Activated CD4-positive, alpha-beta T cell treated with anti-CD3 and anti-CD28 coated beads, Interleukin-2, Interleukin-4, amounts not matched to agents 100 ng/mL and 50 ng/mL, durations not matched to agents 16 hours and 8 hours (primary cell): ENCODE data around the gene TBX5.

ENCODE experiments used
- DNase-seq: peaks from one replicate; pipeline ENCODE4 v3.0.0-alpha.2; 2020; ENCODE audit warnings: low spot score

Gene TBX5

DNA sequence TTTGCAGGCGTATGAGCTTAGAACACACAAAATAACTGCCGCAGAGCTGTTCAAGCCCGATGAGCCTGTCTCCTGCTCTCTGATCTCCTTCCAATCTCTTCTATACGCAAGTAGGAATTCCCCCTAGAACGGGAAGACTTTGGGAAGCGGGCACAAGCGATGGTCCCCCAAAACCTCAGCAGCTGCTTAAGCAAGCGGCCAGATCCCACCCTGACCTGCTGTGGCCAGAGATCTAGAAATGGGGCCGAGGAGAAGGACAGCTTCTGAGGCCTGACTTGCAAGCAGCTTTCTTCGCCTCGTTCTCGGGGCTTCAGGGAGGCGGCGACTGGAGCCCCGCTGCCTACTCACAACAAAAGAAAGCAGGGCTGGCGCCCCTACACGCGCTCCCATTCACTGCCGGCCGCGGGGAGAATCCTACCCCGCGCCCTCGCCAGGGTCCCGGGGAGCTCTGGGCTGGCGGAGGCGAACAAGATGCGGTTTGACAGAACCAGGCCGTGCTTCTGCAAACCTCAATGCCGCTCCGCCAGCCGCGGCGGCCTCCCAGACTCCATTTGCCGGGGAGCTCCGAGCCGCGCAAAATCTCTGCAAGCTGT is 922 bp downstream of the TBX5 start:
- no peak for DNase-seq

DNA sequence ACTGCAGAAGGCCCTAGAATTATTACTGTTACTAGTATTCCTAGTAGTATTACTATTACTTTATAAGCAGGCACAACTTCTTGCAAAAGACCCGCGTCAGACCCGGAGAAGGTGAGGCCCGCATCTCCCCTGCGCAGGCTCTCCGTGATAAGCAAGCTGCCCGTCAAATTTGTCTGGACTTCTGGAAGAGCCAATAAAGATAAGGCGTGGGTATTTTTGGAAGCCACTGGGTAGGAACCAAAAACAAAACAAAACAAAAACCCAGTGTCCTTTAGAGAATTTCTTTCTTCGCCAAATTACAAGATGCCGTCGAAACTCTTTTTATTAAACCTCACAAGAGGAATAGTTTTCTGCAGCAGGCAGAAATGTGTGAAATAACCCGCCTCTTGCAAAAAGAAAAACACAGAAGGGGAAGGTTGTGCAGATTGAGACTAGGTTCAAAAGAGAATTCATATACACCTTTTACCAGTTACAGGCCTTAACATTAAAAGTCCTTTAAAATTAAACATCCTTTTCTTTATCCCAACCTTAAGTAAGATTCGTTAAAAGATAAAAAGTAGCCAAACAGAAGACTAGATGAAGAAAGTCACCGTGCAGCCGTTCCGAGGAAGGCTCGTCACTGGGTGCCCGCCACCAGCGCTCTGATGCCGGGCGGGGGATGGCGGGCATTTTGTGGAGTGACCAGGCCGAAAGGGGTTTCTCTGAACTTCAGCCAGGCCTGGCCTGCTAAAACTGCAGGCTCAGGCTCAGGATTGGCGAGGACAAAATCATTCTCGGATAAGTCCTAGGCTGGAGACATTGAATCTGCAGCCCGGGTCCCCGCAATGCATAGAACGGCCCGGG is 1.6 kb downstream of the TBX5 start:
- no peak for DNase-seq

DNA sequence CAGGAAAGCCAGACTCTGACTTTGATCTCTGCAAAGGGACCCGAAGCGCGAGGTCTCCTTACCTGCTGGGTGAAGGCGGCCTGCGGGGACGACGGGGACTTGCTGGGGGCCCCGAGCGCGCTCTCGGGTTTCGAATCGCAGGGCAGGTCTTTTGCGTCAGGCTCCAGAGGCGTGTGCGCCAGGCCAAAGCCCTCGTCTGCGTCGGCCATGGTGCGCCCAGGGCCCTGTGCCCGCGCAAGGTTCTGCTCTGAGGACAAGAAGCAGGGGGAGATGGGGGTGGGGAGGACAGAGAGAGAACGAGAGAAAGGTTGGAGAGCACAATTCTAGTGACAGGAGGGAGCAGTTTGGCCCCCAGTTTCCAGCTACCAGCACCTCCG is 2.3 kb downstream of the TBX5 start:
- no peak for DNase-seq

DNA sequence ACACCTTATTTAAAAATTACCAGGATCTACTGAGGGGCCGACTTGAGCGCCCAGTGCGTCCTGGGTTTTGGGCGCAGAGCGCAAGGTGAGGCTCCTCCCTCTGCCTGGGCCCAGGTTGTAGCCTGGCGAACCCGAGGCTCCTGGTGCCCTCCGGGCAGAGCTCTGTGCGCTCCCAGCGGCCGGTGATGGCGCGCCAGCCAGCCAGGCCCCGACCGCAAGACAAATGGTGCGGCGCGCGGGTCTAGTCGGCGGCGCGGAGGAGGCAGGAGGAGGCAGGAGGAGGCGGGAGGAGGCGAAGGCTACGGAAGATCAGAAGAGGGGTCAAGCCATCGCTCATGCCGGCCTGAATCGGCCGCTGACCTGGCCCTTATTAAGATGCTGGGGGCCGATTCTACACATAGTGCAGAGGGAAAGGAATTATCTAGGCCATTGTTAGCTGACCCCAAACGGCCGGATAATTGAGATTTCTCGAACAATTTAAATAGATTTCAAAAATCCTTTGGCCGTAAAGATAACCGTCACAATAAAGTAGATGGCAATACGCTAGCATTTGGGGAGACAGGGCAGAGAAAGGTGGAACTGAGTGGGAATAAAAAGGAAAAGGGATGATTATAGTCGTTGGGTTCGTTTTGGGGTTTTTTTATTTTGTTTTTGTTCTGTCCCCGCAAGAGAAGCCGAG is 2.8 kb downstream of the TBX5 start:
- DNase-seq: no peak

DNA sequence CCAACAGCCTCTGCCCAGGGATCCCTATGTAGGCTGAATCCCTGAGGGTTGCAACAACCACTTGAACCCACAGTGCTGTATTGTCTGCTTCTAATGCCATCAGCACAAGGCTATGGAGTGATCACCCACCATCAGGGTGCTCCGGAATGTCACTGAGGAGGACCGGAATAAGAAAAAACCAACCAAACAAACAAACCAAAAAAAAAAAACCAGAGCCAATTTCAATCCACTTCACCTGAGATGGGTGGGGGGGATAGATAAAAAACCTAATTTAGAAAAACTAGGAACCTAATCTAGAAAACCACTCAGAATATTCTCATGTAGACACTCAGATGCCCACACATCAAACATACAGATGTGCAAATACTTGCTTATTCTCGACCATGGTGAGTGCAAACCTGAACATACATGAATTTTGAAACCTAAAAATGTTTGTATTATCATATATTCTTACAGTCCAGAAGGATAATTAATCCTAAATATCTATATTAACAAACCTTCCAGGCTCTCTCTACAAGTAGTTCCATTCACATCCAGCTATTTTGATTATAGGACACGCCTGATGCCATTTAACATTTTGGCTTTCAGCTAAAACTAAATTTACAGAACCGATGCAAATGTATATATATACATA is 3.7 kb downstream of the TBX5 start:
- DNase-seq: no peak

DNA sequence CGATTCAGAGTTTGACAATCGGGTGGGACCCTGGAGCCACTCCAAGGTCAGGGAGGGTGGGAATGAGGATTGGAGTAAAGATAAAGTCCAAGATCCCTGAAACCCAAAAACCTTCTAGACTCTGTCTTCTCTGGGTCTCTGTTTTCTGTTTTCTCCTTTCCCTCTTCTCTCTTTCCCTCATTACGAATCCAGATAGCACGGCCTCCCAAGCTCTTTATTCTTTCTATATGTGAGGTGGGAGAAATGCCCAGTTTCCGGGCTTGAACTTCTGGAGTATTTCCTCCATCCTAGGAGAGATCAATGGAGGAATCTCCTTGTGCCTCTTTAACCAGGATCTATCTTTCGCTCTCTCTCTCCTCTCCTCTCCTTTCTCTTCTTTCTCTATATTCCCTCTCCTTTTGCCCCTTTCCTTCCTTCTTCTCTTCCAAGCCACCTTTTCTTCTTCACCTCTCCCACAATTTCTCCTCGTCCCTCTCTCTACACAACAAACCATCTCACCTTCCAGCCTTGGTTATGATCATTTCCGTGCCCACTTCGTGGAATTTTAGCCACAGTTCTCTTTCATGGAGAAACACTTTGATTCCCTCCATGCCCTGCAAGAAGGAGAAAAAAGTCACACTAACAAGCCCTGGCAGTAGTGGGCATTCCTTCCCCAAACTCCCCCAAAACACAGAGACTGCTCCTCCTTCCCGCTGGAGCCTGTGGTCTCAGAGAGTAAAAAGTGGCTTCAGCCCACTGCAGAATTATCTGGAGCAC is 4.4 kb downstream of the TBX5 start:
- no peak for DNase-seq

DNA sequence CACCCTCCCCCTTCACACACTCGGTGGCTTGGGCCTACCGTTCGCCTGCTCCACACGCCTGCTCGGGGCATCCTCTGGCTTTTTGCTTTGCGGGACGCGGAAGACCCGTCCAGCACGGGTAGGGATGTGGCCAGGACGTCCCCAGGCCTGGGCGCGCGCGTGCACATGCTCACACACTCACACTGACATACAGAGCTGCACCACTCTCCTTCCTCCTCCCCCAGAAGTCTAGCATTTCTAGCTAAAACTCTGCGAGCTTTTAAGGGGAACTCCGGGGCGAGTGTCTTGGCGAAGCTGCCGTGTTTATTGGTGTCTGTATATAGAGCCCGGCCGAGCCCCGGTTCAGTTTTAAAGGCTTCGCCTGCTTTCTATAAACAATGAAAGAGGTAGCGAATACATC is 5.0 kb downstream of the TBX5 start:
- no peak for DNase-seq

DNA sequence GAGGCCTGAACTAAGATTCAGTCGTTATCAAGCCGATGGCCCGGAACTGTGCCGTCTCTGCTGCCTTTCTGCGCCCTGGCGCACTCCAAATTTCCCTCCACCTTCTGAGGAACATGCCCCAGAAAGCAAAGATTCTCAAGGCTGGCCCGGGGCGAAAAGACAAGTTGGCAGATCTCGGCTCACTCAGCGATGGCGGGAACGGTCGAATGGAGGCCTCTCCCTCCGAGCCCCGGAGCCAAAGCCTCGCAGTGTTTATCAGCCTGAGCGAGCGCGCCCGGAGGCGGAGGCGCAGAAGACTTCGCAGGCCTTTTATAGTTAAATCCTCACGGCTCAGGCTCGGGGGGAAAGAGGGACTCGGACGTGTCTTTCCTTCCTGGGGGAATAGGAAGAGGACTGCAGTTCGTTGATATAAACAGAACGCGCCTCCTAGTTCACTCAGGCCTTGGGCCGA is 5.6 kb downstream of the TBX5 start:
- no peak for DNase-seq

DNA sequence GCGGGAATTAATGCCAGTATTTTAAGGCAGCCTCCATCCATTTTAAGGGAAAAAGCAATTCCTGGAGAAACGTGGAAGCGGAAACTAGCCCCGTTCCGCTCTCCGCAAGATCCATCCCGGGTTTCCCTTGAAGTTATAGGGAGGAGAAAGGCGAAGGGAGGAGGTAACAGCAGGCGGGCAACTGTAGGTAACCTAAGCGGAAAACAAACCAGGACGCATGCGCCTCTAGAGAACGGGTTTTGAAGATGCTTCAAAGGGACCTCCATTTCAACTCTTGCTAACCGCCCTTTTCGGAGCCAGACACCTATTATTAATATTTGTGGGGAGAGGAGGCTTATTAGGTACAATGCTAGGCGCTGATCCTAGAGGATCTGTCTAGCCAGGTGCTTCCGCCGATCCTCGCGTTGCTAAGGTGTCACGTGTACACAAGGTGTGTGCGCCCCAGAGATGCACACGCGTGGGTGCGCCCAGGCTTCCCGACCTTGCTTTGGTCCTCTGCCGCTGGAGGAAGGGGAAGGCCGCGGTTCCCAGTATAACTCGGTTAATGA is 6.2 kb downstream of the TBX5 start:
- DNase-seq: no peak

DNA sequence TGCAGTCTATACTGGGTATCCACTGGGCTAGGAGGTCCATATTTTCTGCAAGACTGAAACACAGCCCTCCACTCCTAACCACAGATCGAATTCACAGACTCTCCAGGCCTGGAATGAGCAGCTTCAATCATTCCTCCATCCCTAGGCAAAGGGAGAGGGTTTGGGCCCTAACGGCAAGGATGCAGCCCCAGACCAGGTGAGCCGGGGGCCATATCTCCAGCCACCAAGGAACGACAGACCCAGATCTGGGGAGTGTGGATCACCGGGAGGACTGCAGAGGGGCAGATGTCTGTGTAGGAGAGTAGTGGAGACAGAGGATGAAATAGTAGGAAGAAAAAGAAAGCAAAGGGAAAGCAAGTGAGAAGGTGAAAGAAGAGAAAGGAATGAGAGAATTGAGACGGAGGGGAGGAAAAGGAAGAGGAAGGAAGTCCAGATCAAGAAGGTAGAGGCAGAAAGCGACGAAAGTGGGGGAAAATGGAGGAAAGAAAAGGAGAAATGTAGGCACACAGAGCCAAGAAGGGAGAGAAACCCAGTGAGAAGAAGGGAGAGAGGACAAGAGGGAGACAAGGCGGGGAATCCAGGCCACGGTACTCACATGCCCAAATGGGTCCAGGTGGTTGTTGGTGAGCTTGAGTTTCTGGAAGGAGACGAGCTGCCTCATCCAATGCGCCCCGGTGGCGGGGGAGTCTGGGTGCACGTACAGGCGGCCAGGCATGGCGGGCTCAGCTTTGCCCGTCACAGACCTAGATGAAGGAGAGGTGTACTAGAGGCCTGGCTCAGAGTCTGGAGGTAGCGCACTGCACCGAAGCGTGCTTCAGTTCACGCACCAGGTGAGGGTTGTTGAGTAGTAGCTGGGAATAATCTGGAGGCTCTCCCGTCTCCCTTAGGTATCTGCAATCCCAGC is 7.7 kb downstream of the TBX5 start:
- no peak for DNase-seq

DNA sequence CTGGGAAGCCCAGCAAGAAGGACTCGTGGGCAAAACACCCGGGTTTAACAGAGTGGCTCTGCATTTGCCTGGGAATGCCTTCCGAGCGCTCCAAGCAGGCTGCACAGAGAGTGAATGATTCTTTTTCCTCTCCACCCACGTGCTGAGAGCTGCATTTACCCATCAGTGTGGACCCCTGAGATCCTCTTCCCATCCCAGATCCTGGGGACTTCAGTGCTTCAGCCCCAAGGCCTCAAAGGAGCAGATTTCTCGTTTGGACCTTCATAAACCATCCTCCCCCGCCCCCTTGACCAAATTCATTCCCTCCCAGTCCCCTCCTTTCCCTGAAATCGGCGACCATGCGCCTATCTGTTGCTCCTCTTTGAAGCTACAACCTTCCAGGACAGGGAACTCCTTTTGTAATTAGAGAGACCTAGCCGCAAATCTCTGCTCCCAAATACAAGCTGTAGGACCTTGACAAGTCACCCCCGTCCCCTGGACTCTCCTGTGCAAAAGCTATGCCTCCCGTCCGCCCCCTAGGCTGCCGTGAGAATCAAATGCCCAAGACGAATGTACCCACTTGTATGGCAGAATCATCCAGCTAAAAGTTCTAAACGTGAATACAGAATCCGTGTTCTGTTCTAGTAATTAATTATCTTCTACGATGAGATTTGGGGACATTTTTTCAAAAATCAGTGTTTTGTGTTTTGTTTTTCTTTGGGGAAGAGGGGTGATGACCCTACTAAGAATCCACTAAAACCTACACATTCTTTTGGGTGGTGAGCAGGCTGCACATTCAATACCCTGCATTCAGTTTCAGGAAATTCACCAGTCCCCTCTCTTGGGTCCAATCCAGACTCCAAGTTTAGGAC is 8.8 kb downstream of the TBX5 start:
- no peak for DNase-seq

DNA sequence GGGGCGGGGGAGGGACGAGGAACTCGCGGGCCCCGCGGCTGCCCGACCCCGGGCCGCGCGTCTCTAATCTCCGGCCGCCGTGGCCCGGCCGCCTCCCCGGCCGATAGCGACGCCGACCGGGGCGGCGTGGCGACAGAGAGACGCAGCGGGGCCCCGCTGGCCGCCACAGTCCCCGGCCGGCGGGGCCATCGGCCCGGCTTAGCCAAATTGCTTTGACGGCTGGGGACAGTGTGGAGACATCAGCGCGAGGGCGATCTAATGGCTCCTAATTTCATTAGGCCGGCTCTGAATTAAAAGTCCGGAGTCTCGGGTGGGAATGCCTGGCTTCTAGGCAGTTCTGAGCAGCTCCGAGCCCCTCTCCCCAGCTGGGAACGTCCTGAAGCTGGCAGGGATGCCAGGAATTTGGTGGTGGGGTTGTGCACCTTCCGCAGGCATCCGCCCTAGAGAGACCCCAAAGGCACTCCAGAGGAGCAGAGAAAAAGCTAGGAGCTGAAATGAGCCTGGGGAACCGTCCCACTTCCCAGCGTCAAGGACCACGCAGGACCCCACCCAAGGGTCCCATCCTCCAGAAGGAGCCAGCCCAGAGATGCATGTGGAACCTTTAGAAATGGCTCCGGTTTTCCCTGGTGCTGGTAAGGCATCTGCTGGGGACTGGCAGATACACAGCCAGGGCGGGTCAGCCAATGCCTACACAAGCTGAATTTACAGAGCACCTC is 9.6 kb downstream of the TBX5 start:
- no peak for DNase-seq

DNA sequence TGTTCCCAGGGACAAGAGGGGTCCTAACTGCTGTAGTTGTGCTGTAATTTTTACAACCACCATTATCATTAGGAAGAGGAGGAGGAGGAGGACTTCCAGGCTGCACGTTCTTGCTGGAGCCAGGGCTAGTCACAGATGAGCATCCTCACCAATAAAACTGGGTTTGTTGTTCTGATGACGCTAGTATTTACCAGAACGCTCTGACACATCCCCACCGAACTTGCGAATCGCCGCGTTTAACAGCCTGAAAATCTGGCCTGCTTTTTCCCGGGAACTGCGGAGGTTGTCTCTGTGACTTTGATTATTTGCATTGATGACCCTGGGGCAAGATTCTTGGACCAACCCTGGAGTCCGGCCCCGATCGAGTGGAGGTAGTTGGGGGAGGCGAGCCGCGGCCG is 10.2 kb downstream of the TBX5 start:
- no peak for DNase-seq

DNA sequence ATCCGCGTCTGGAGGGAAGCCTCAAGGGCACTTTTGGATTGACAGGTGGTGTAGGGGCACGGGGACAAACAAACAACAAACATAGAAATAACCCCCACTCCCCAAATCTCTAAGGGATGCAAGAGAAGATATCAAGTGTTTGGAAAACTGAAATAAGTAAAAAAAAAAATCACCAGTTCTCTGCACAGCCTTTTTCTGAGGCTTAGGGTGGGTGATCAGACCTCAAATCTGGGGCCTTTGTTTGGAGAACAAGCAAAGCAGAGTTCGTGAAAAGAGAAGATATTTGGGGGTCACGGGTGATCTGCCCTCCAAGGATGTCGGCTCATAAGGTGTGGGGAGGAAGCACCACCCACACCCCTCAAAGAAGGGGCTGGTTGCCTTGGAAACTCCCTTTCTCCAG is 10.7 kb downstream of the TBX5 start:
- no peak for DNase-seq

DNA sequence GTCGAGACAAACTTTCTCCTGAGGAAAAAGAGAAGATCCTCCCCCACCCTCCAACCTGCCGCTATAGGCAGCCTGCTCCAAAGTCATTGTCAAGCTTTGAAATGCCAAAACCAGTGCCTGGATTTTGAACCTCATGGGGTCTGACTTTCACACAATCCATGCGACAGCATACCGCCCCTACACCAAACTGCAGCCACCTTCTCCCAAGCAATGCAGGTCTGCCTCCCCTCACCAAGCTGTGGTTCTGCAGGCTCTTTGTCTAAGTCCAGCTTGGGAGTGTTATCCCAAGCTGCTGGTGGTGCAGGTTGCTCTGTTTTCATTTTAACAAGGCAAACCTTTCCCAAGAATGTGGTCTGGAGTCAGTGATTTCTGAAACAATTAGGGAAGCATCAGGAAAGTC is 12.4 kb downstream of the TBX5 start:
- no peak for DNase-seq

DNA sequence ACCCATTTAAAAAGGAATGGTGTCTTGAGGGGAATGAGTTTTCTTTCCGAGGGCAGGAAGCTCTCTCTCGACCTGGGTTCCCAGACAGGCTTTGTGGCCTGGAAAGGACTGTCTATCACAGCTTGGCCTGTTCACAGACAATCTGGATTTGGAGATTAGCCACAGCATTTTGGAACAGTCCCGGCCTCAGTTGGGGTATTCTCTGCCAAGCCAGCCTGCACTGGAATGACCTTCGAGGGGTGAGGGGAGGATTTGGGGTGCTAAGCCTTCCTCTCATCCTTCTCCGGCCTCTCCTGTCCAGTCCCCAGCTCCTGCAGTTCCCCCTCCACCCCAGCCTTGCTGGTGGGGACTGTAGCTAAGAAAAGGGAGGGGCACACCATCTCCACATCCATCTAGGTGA is 13.0 kb downstream of the TBX5 start:
- DNase-seq: no peak

DNA sequence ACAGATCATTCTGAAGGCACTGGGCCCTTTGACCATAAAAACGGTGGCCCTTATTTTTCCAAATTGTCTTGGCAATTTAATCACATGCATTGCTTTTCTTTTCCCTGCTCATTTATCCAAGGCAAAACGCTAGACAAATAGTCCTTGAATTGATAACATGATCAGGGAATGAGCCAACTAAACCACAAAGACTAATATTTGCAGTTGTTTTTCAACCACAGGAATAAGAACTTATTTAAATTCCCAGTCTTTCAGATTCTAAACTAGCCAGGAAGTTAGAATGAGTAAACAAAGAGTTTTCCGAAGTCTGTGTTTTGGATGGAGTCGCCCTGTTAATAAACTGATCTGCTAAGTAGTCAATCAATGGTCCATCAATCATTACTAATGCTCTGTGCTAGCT is 14.9 kb downstream of the TBX5 start:
- no peak for DNase-seq

DNA sequence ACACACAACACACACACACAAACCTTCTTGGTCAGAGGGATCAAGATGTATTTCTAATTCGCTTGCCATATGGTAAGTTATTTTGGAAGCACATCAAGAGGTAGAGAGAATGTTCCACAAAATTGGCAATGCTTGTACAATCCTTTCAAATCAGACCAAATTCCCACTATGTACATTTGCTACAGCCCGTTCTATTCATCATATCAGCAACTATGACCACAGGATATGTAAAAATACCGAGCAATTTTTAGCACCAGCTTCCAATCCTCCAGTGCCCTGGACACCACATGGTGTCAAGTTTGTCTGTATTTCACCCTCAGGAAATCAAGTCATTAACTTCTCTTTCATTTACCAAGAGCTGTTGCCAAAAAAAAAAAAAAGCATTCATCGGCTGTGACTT is 21.2 kb downstream of the TBX5 start:
- DNase-seq: no peak

DNA sequence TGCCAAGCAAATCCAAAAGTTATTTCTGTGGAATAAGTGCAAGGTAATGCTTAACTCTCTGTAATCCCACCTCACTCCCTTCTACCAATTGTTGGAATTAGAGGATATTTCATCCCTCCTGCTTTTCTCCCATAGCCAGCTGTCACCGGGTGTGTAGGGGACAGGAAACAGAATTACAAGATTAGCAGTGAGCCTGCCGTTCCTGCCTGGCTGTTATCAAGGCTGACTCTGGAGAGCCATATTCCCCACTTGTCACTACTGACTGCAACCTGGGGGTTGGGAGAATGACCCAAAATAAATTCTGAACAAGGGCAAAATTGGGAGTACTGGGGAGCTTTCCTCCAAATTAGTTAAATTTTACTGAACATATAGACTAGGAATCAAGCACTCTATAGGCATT is 24.8 kb downstream of the TBX5 start:
- DNase-seq: no peak
